SU-DHL-6 (cell line): ENCODE results near the gene TMEM232.

Source experiments
- EZH2phosphoT487 ChIP-seq: fragments of 200-600 bp; sonication (generic), shearing (Covaris generic); conservative IDR thresholded peaks from 2 replicates; pipeline ENCODE4 v1.6.1; 2018; ENCODE audit warnings: mild to moderate bottlenecking, antibody characterized with exemption, low read length, moderate library complexity, mixed read lengths
- TF ChIP-seq, protein P1 (sequence below): fragments of 200-600 bp; sonication (generic); IDR thresholded peaks from one replicate; pipeline ENCODE4 v1.5.1; 2017; ENCODE audit warnings: antibody characterized with exemption, mild to moderate bottlenecking, low read length, moderate library complexity; ENCODE audit not compliant: insufficient read depth, poor library complexity, severe bottlenecking

DNA sequence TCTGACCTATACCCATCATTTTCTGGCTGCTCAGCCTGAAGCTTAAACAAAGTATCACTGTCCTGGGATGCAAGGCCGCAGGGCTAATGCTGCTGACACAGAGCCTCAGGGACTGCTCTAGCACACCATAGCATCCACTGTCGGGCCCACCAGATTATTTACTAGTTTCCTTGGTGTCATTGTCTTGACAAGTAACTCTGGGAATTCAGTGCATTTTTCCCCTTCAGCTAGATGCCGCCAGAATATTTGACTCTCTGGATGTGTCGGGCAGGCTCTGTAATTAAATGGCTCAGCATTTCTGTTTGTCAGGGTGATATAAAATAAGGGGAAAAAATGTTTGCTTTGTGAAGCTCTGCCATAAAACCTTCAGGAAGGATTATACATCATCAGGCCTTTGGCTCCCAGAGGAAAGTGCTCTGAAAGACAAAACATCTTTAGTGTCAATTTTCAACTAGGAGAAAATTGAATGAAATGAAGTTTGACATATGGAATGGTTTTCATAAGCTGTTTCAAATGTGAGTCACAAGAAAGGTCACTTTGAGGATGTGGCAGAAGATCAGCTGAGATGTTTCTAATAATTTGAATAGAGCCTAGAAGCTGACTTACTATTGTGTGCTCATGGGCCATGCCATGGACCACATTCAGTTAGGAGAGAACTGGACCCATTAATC lies 350.1 kb downstream of the TMEM232 start:
- TF ChIP-seq, protein P1, sequence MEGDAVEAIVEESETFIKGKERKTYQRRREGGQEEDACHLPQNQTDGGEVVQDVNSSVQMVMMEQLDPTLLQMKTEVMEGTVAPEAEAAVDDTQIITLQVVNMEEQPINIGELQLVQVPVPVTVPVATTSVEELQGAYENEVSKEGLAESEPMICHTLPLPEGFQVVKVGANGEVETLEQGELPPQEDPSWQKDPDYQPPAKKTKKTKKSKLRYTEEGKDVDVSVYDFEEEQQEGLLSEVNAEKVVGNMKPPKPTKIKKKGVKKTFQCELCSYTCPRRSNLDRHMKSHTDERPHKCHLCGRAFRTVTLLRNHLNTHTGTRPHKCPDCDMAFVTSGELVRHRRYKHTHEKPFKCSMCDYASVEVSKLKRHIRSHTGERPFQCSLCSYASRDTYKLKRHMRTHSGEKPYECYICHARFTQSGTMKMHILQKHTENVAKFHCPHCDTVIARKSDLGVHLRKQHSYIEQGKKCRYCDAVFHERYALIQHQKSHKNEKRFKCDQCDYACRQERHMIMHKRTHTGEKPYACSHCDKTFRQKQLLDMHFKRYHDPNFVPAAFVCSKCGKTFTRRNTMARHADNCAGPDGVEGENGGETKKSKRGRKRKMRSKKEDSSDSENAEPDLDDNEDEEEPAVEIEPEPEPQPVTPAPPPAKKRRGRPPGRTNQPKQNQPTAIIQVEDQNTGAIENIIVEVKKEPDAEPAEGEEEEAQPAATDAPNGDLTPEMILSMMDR, result no peak
- no peak for TF ChIP-seq EZH2phosphoT487
